Activated CD8-positive, alpha-beta T cell treated with anti-CD3 and anti-CD28 coated beads, Interleukin-2, amount 10 ng/mL, durations not matched to agents 7 days and 5 days (primary cell): ENCODE results near the gene ATRN. TPM values are rescaled to one million over a fixed set of nuclear protein-coding genes. Genes with fewer than 3 reads are reported as not detected.
"Not testable (repeated sequence)": the region's sequence is repeated elsewhere in the genome, so short reads cannot be mapped to it uniquely, and the experiment has no call there.

ENCODE experiments used
- ATAC-seq: fragments of 150-1000 bp; cut with Tn5 transposase; one replicate; pipeline ENCODE4 v1.10.0; 2021; ENCODE audit warnings: moderate library complexity
- CTCF ChIA-PET: fragments of 350-600 bp; sonication (Branson Sonifier 250); formaldehyde crosslinking; loops from one replicate; lab custom pipeline; 2021; ENCODE audit warnings: antibody characterized with exemption; lab: Charles Lee
- POLR2A ChIA-PET: fragments of 350-600 bp; sonication (Branson Sonifier 250); formaldehyde crosslinking; loops from one replicate; lab custom pipeline; 2021; ENCODE audit warnings: antibody characterized with exemption; lab: Charles Lee
- DNase-seq: peaks from one replicate; pipeline ENCODE4 v3.0.0-alpha.2; 2020
- H3K27ac Mint-ChIP-seq: one replicate; pipeline ENCODE4 v1.8.0; 2021; ENCODE audit warnings: mild to moderate bottlenecking, mixed read lengths
- H3K27me3 Mint-ChIP-seq: one replicate; pipeline ENCODE4 v1.8.0; 2021; ENCODE audit warnings: low read depth, mixed read lengths
- H3K36me3 Mint-ChIP-seq: one replicate; pipeline ENCODE4 v1.8.0; 2021; ENCODE audit warnings: low read depth, mixed read lengths
- H3K4me1 Mint-ChIP-seq: one replicate; pipeline ENCODE4 v1.8.0; 2021; ENCODE audit warnings: low read depth, mixed read lengths
- H3K4me3 Mint-ChIP-seq: one replicate; pipeline ENCODE4 v1.8.0; 2021; ENCODE audit warnings: mild to moderate bottlenecking, mixed read lengths
- H3K9me3 Mint-ChIP-seq: one replicate; pipeline ENCODE4 v1.8.0; 2022; ENCODE audit warnings: mixed read lengths; ENCODE audit not compliant: insufficient read depth
- total RNA-seq, 2 experiments: library from RNA; stranded (reverse); gene quantifications; one replicate each; pipeline ENCODE4 v1.2.3, GENCODE V29; 2021

Gene ATRN
- total RNA-seq, 2 experiments from 2014 or later: 8.1 to 8.5 TPM

- Mint-ChIP-seq H3K36me3 (no peaks in the 10 kb centered on the region), H3K4me3 (peak overlapping the region; percentile 88), H3K27me3 (peaks cover 9% of the 10 kb centered on the region), H3K4me1 (peaks cover 27% of the 10 kb centered on the region), H3K9me3 (no peaks in the 10 kb centered on the region), H3K27ac (peak overlapping the region; percentile 66)
- ATAC-seq (no peak), DNase-seq (no peak)
- ChIA-PET POLR2A (no interaction called here), CTCF (no interaction called here)
Observed at GRCh38 chr20:3471397-3472021, 691 bp downstream of the ATRN start.

- no peaks in the 10 kb centered on the region for H3K36me3 Mint-ChIP-seq
- ATAC-seq (no peak), DNase-seq (no peak)
- ChIA-PET CTCF (no interaction called here), POLR2A (no interaction called here)
- H3K4me1 Mint-ChIP-seq: peaks cover 27% of the 10 kb centered on the region
- no peak overlapping the region for H3K27ac Mint-ChIP-seq
- H3K27me3 Mint-ChIP-seq: peaks cover 4% of the 10 kb centered on the region
- peak overlapping the region; percentile 88 for H3K4me3 Mint-ChIP-seq
- H3K9me3 Mint-ChIP-seq: no peaks in the 10 kb centered on the region
Observed at GRCh38 chr20:3472105-3472504, 1.3 kb downstream of the ATRN start.

- no peaks in the 10 kb centered on the region for H3K36me3 Mint-ChIP-seq
- ATAC-seq (no peak), DNase-seq (no peak)
- POLR2A ChIA-PET: no interaction called here
- CTCF ChIA-PET: no interaction called here
- H3K27ac Mint-ChIP-seq: no peak overlapping the region
- peaks cover 4% of the 10 kb centered on the region for H3K27me3 Mint-ChIP-seq
- no peak overlapping the region for H3K4me3 Mint-ChIP-seq
- no peaks in the 10 kb centered on the region for H3K9me3 Mint-ChIP-seq
- H3K4me1 Mint-ChIP-seq: peaks cover 27% of the 10 kb centered on the region
Observed at GRCh38 chr20:3473324-3473723, 2.5 kb downstream of the ATRN start.

- H3K36me3 Mint-ChIP-seq: no peaks in the 10 kb centered on the region
- POLR2A ChIA-PET: no interaction called here
- ATAC-seq: no peak
Observed at GRCh38 chr20:3473944-3474343, 3.1 kb downstream of the ATRN start.

GRCh38 chr20:3477003-3477860 lies 6.4 kb downstream of the ATRN start:
- H3K4me3 Mint-ChIP-seq, DNase-seq, POLR2A ChIA-PET, ATAC-seq, H3K27ac Mint-ChIP-seq, H3K27me3 Mint-ChIP-seq, CTCF ChIA-PET, H3K9me3 Mint-ChIP-seq, H3K36me3 Mint-ChIP-seq: not testable (repeated sequence)
- H3K4me1 Mint-ChIP-seq: peaks cover 17% of the 10 kb centered on the region

More at GRCh38 chr20:3473944-3474343, 3.1 kb downstream of the ATRN start:
- CTCF ChIA-PET: no interaction called here
- DNase-seq: no peak
- no peaks in the 10 kb centered on the region for H3K9me3 Mint-ChIP-seq
- H3K4me3 Mint-ChIP-seq: no peak overlapping the region
- no peak overlapping the region for H3K27ac Mint-ChIP-seq
- peaks cover 27% of the 10 kb centered on the region for H3K4me1 Mint-ChIP-seq
- H3K27me3 Mint-ChIP-seq: no peaks in the 10 kb centered on the region

GRCh38 chr20:3477861-3478544 lies 7.2 kb downstream of the ATRN start:
- H3K4me1 Mint-ChIP-seq: peaks cover 9% of the 10 kb centered on the region
- no peak overlapping the region for H3K4me3 Mint-ChIP-seq
- ATAC-seq (no peak), DNase-seq (no peak)
- no peaks in the 10 kb centered on the region for H3K9me3 Mint-ChIP-seq
- H3K36me3 Mint-ChIP-seq: no peaks in the 10 kb centered on the region
- H3K27me3 Mint-ChIP-seq: no peaks in the 10 kb centered on the region
- CTCF ChIA-PET: no interaction called here
- no peak overlapping the region for H3K27ac Mint-ChIP-seq
- POLR2A ChIA-PET: no interaction called here

- no peak overlapping the region for H3K4me3 Mint-ChIP-seq
- ATAC-seq (no peak), DNase-seq (no peak)
- CTCF ChIA-PET: no interaction called here
- H3K27ac Mint-ChIP-seq: no peak overlapping the region
- POLR2A ChIA-PET: no interaction called here
- no peaks in the 10 kb centered on the region for H3K36me3 Mint-ChIP-seq
- H3K27me3 Mint-ChIP-seq: no peaks in the 10 kb centered on the region
- H3K9me3 Mint-ChIP-seq: no peaks in the 10 kb centered on the region
- H3K4me1 Mint-ChIP-seq: no peaks in the 10 kb centered on the region
Observed at GRCh38 chr20:3479025-3479424, 8.2 kb downstream of the ATRN start.

- ATAC-seq: no peak
- Mint-ChIP-seq H3K27me3 (no peaks in the 10 kb centered on the region), H3K36me3 (no peaks in the 10 kb centered on the region), H3K4me3 (no peak overlapping the region), H3K9me3 (no peaks in the 10 kb centered on the region), H3K27ac (no peak overlapping the region), H3K4me1 (no peaks in the 10 kb centered on the region)
- POLR2A ChIA-PET: no interaction called here
- DNase-seq: no peak
- CTCF ChIA-PET: no interaction called here
Observed at GRCh38 chr20:3479759-3480615, 9.2 kb downstream of the ATRN start.

GRCh38 chr20:3483309-3483708 lies 12.5 kb downstream of the ATRN start:
- no peak for DNase-seq
- CTCF ChIA-PET: no interaction called here
- POLR2A ChIA-PET: no interaction called here

GRCh38 chr20:3483784-3484183 lies 13.0 kb downstream of the ATRN start:
- CTCF ChIA-PET: no interaction called here

More at GRCh38 chr20:3483309-3483708, 12.5 kb downstream of the ATRN start:
- ATAC-seq: no peak
- Mint-ChIP-seq H3K4me3 (no peak overlapping the region), H3K36me3 (peaks cover 8% of the 10 kb centered on the region), H3K27ac (no peak overlapping the region), H3K9me3 (peaks cover 5% of the 10 kb centered on the region), H3K4me1 (no peaks in the 10 kb centered on the region), H3K27me3 (no peaks in the 10 kb centered on the region)

GRCh38 chr20:3485913-3486312 lies 15.1 kb downstream of the ATRN start:
- Mint-ChIP-seq H3K27ac (no peak overlapping the region), H3K27me3 (no peaks in the 10 kb centered on the region), H3K9me3 (peaks cover 5% of the 10 kb centered on the region), H3K4me1 (no peaks in the 10 kb centered on the region), H3K36me3 (peaks cover 11% of the 10 kb centered on the region), H3K4me3 (no peak overlapping the region)
- CTCF ChIA-PET: no interaction called here
- no peak for DNase-seq
- no peak for ATAC-seq
- POLR2A ChIA-PET: interaction anchor here (0.6 to 1.4 kb wide), 2 partner anchors 77 to 613 kb away, joined by 3 read pairs; partner anchors contain the start of gene PTPRA

More at GRCh38 chr20:3483784-3484183, 13.0 kb downstream of the ATRN start:
- H3K9me3 Mint-ChIP-seq: peaks cover 5% of the 10 kb centered on the region
- no peak overlapping the region for H3K4me3 Mint-ChIP-seq
- POLR2A ChIA-PET: no interaction called here
- H3K27ac Mint-ChIP-seq: no peak overlapping the region
- no peaks in the 10 kb centered on the region for H3K4me1 Mint-ChIP-seq
- DNase-seq: no peak
- peaks cover 8% of the 10 kb centered on the region for H3K36me3 Mint-ChIP-seq
- ATAC-seq: no peak
- no peaks in the 10 kb centered on the region for H3K27me3 Mint-ChIP-seq
